MM.1S (cell line): ENCODE measurements around the gene RNF126.

Source experiments
- DNase-seq: peaks from one replicate; pipeline ENCODE4 v3.0.0-alpha.2; 2015
- H2AFZ ChIP-seq: fragments of 300-600 bp; sonication (generic); 2 replicates; pipeline ENCODE4 v1.6.0; 2016; ENCODE audit warnings: antibody characterized with exemption, low read length
- H3F3A ChIP-seq: fragments of 300-600 bp; sonication (generic); 2 replicates; pipeline ENCODE4 v1.6.1; 2016; ENCODE audit warnings: mild to moderate bottlenecking, antibody characterized with exemption, low read length, moderate library complexity, mixed read lengths; ENCODE audit not compliant: insufficient read depth
- H3K27ac ChIP-seq: fragments of 300-600 bp; sonication (generic); 2 replicates; pipeline ENCODE4 v1.5.1; 2016; ENCODE audit warnings: mild to moderate bottlenecking, low read length
- H3K27me3 ChIP-seq: fragments of 300-600 bp; sonication (generic); replicated peaks from 2 replicates; pipeline ENCODE4 v1.6.0; 2016; ENCODE audit warnings: low read length; ENCODE audit not compliant: insufficient read depth
- H3K36me3 ChIP-seq: fragments of 300-600 bp; sonication (generic); replicated peaks from 2 replicates; pipeline ENCODE4 v1.6.1; 2016; ENCODE audit warnings: mild to moderate bottlenecking, low read length, mixed read lengths; ENCODE audit not compliant: insufficient read depth
- H3K4me1 ChIP-seq: fragments of 300-600 bp; sonication (generic); 2 replicates; pipeline ENCODE4 v1.6.1; 2016; ENCODE audit warnings: low read length, mixed read lengths
- H3K4me2 ChIP-seq: fragments of 300-600 bp; sonication (generic); 2 replicates; pipeline ENCODE4 v1.6.0; 2016; ENCODE audit warnings: low read depth, low read length
- H3K4me3 ChIP-seq: fragments of 300-600 bp; sonication (generic); 2 replicates; pipeline ENCODE4 v1.5.1; 2016; ENCODE audit warnings: low read length, mixed read lengths
- H3K79me2 ChIP-seq: fragments of 300-600 bp; sonication (generic); 2 replicates; pipeline ENCODE4 v1.6.1; 2016; ENCODE audit warnings: mixed run types, low read length, mixed read lengths
- H3K9ac ChIP-seq: fragments of 300-600 bp; sonication (generic); 2 replicates; pipeline ENCODE4 v1.6.1; 2016; ENCODE audit warnings: low read length, mixed read lengths
- H3K9me2 ChIP-seq: fragments of 300-600 bp; sonication (generic); replicated peaks from 2 replicates; pipeline ENCODE4 v1.6.1; 2016; ENCODE audit warnings: mild to moderate bottlenecking, low read length, mixed read lengths; ENCODE audit not compliant: insufficient read depth
- H3K9me3 ChIP-seq: fragments of 300-600 bp; sonication (generic); replicated peaks from 2 replicates; pipeline ENCODE4 v1.6.1; 2016; ENCODE audit warnings: mild to moderate bottlenecking, low read length, mixed read lengths; ENCODE audit not compliant: insufficient read depth
- H4K20me1 ChIP-seq: fragments of 300-600 bp; sonication (generic); 2 replicates; pipeline ENCODE4 v1.6.1; 2016; ENCODE audit warnings: mild to moderate bottlenecking, low read length, moderate library complexity, mixed read lengths; ENCODE audit not compliant: insufficient read depth
- CTCF ChIP-seq: fragments of 300-600 bp; sonication (generic); IDR thresholded peaks from 2 replicates; pipeline ENCODE4 v1.5.1; 2016; ENCODE audit warnings: antibody characterized with exemption, low read length, mixed read lengths
- EZH2 ChIP-seq: fragments of 300-600 bp; sonication (generic); optimal IDR thresholded peaks from 2 replicates; pipeline ENCODE3; 2017; ENCODE audit warnings: low read depth, mild to moderate bottlenecking, antibody characterized with exemption, low read length, mixed read lengths
- EZH2phosphoT487 ChIP-seq: fragments of 300-600 bp; sonication (generic); IDR thresholded peaks from 2 replicates; pipeline ENCODE4 v1.6.1; 2018; ENCODE audit warnings: antibody characterized with exemption, low read length

RNF126 gene

GRCh38 chr19:645912-646778 lies 16.9 kb downstream of the RNF126 start:
- Histone ChIP-seq H3K4me3 (no peak overlapping the region), H3K27ac (no peak overlapping the region), H3K36me3 (peaks cover 19% of the 10 kb centered on the region), H3K4me1 (no peaks in the 10 kb centered on the region), H3K79me2 (peaks cover 24% of the 10 kb centered on the region), H4K20me1 (no peaks in the 10 kb centered on the region), H3K9me2 (no peaks in the 10 kb centered on the region), H3K4me2 (no peak overlapping the region), H3F3A (no peaks in the 10 kb centered on the region), H3K9ac (no peak overlapping the region), H3K9me3 (no peaks in the 10 kb centered on the region), H2AFZ (no peak overlapping the region), H3K27me3 (no peaks in the 10 kb centered on the region)
- no peak for DNase-seq
- no peak for TF ChIP-seq EZH2phosphoT487
- no peak for TF ChIP-seq CTCF
- no peak for TF ChIP-seq EZH2

- Histone ChIP-seq H3K79me2 (peaks cover 16% of the 10 kb centered on the region; the same call in 1 of the 2 replicates), H3K4me3 (no peak overlapping the region), H3K36me3 (peaks cover 15% of the 10 kb centered on the region), H3K4me2 (no peak overlapping the region), H3F3A (no peaks in the 10 kb centered on the region), H4K20me1 (no peaks in the 10 kb centered on the region), H2AFZ (no peak overlapping the region), H3K27me3 (no peaks in the 10 kb centered on the region), H3K9me2 (no peaks in the 10 kb centered on the region), H3K4me1 (no peaks in the 10 kb centered on the region), H3K27ac (no peak overlapping the region), H3K9me3 (no peaks in the 10 kb centered on the region), H3K9ac (no peak overlapping the region)
- DNase-seq, result no peak
- TF ChIP-seq EZH2 (no peak), CTCF (no peak), EZH2phosphoT487 (no peak)
Observed at GRCh38 chr19:644789-645188, 18.2 kb downstream of the RNF126 start.

- no peaks in the 10 kb centered on the region; the same call in 1 of the 2 replicates for H3K4me1 ChIP-seq
- H3K27ac ChIP-seq, result no peak overlapping the region
- H3K4me3 ChIP-seq, result no peak overlapping the region
- no peak overlapping the region for H3K4me2 ChIP-seq
- no peaks in the 10 kb centered on the region for H3K27me3 ChIP-seq
- H3K9ac ChIP-seq, result no peak overlapping the region
- no peaks in the 10 kb centered on the region for H3K9me2 ChIP-seq
- DNase-seq, result no peak
- peaks cover 13% of the 10 kb centered on the region; the same call in 1 of the 2 replicates for H3K79me2 ChIP-seq
- H3F3A ChIP-seq, result no peaks in the 10 kb centered on the region
- peaks cover 13% of the 10 kb centered on the region for H3K36me3 ChIP-seq
- H4K20me1 ChIP-seq, result no peaks in the 10 kb centered on the region
- no peak overlapping the region for H2AFZ ChIP-seq
- no peak for TF ChIP-seq EZH2phosphoT487
- no peak for TF ChIP-seq EZH2
- no peak for TF ChIP-seq CTCF
- H3K9me3 ChIP-seq, result no peaks in the 10 kb centered on the region
Observed at GRCh38 chr19:644363-644762, 18.7 kb downstream of the RNF126 start.
